Nephron (organoid): Measurements from ENCODE around the gene MED13L.

Experiments used
- H3K27ac Mint-ChIP-seq, 3 experiments: 2 replicates each; pipeline ENCODE4 v1.8.0; 2020; ENCODE audit warnings: mixed read lengths in 3 of 3, mild to moderate bottlenecking in 2 of 3, moderate library complexity in 1 of 3
- H3K27me3 Mint-ChIP-seq: 2 replicates; pipeline ENCODE4 v1.8.0; 2021; ENCODE audit warnings: low read depth, mild to moderate bottlenecking, moderate library complexity, mixed read lengths
- H3K36me3 Mint-ChIP-seq: 2 replicates; pipeline ENCODE4 v1.8.0; 2020; ENCODE audit warnings: low read depth, mixed read lengths
- H3K4me1 Mint-ChIP-seq: 2 replicates; pipeline ENCODE4 v1.8.0; 2020; ENCODE audit warnings: mixed read lengths
- H3K4me3 Mint-ChIP-seq, 3 experiments: 2 replicates each; pipeline ENCODE4 v1.8.0; 2020; ENCODE audit warnings: mild to moderate bottlenecking in 3 of 3, mixed read lengths in 3 of 3, moderate library complexity in 2 of 3
- H3K9me3 Mint-ChIP-seq: 2 replicates; pipeline ENCODE4 v1.8.0; 2020; ENCODE audit warnings: mixed read lengths
- CTCF ChIP-seq, 3 experiments: fragments of 200-600 bp; sonication (generic); IDR thresholded peaks; one replicate each; pipeline ENCODE4 v1.5.0; 2021; ENCODE audit warnings: antibody characterized with exemption in 3 of 3; ENCODE audit not compliant: unreplicated experiment in 3 of 3

MED13L gene

GRCh38 chr12:116179384-116179783 lies 98.1 kb downstream of the MED13L start:
- no peak for TF ChIP-seq CTCF (IDR thresholded peaks at IDR 0.05; ENCODE audit: unreplicated experiment in 3 of 3)
- no peaks in the 10 kb centered on the region for H3K9me3 Mint-ChIP-seq

GRCh38 chr12:116177017-116177416 lies 100.5 kb downstream of the MED13L start:
- H3K4me1 Mint-ChIP-seq = peaks cover 5% of the 10 kb centered on the region
- H3K4me3 Mint-ChIP-seq = no peak overlapping the region
- TF ChIP-seq CTCF (IDR thresholded peaks at IDR 0.05; ENCODE audit: unreplicated experiment in 3 of 3) = no peak
- no peaks in the 10 kb centered on the region for H3K36me3 Mint-ChIP-seq
- H3K27me3 Mint-ChIP-seq = no peaks in the 10 kb centered on the region
- no peaks in the 10 kb centered on the region for H3K9me3 Mint-ChIP-seq
- no peak overlapping the region for H3K27ac Mint-ChIP-seq

More at GRCh38 chr12:116179384-116179783, 98.1 kb downstream of the MED13L start:
- Mint-ChIP-seq H3K4me3 (no peak overlapping the region), H3K27me3 (no peaks in the 10 kb centered on the region), H3K27ac (no peak overlapping the region), H3K4me1 (peaks cover 18% of the 10 kb centered on the region), H3K36me3 (no peaks in the 10 kb centered on the region)

GRCh38 chr12:116174904-116175303 lies 102.6 kb downstream of the MED13L start:
- Mint-ChIP-seq H3K27me3 (no peaks in the 10 kb centered on the region), H3K9me3 (no peaks in the 10 kb centered on the region), H3K4me3 (no peak overlapping the region), H3K36me3 (no peaks in the 10 kb centered on the region), H3K4me1 (peaks cover 4% of the 10 kb centered on the region), H3K27ac (no peak overlapping the region)
- no peak for TF ChIP-seq CTCF (IDR thresholded peaks at IDR 0.05; ENCODE audit: unreplicated experiment in 3 of 3)

- Mint-ChIP-seq H3K36me3 (no peaks in the 10 kb centered on the region), H3K27ac (no peak overlapping the region), H3K4me1 (peaks cover 4% of the 10 kb centered on the region), H3K4me3 (no peak overlapping the region), H3K9me3 (no peaks in the 10 kb centered on the region), H3K27me3 (no peaks in the 10 kb centered on the region)
- no peak for TF ChIP-seq CTCF (IDR thresholded peaks at IDR 0.05; ENCODE audit: unreplicated experiment in 3 of 3)
These were observed 103.5 kb downstream of the MED13L start for GRCh38 chr12:116174006-116174405.

GRCh38 chr12:116172224-116172849 lies 105.2 kb downstream of the MED13L start:
- TF ChIP-seq CTCF (IDR thresholded peaks at IDR 0.05; ENCODE audit: unreplicated experiment in 3 of 3) = no peak
- H3K4me1 Mint-ChIP-seq = peaks cover 4% of the 10 kb centered on the region
- H3K9me3 Mint-ChIP-seq = no peaks in the 10 kb centered on the region
- H3K27ac Mint-ChIP-seq = no peak overlapping the region
- H3K27me3 Mint-ChIP-seq = no peaks in the 10 kb centered on the region
- H3K4me3 Mint-ChIP-seq = no peak overlapping the region
- no peaks in the 10 kb centered on the region for H3K36me3 Mint-ChIP-seq

- Mint-ChIP-seq H3K27me3 (no peaks in the 10 kb centered on the region), H3K4me3 (no peak overlapping the region), H3K27ac (no peak overlapping the region), H3K4me1 (peaks cover 7% of the 10 kb centered on the region), H3K36me3 (no peaks in the 10 kb centered on the region), H3K9me3 (no peaks in the 10 kb centered on the region)
- no peak for TF ChIP-seq CTCF (IDR thresholded peaks at IDR 0.05; ENCODE audit: unreplicated experiment in 3 of 3)
These were observed 105.9 kb downstream of the MED13L start for GRCh38 chr12:116171549-116171948.
